Lower lobe of right lung (tissue), 2 donors: ENCODE data around the gene OR10H1. TPM values are rescaled to one million over a fixed set of nuclear protein-coding genes. Genes with fewer than 3 reads are reported as not detected.
"Not testable (repeated sequence)": the region's sequence is repeated elsewhere in the genome, so short reads cannot be mapped to it uniquely, and the experiment has no call there.

Source experiments
- ATAC-seq, 2 donors: fragments of 200-7000 bp; cut with Tn5 transposase; one replicate each; pipeline ENCODE4 v1.9.1; 2020 to 2022; ENCODE audit warnings: mild to moderate bottlenecking in 2 of 2, moderate library complexity in 2 of 2
- DNase-seq: peaks from one replicate; pipeline ENCODE4 v3.0.0-alpha.2; 2020
- H3K27ac ChIP-seq: fragments of 200-600 bp; one replicate; pipeline ENCODE4 v1.8.0; 2022
- H3K27me3 ChIP-seq: fragments of 200-600 bp; one replicate; pipeline ENCODE4 v1.8.0; 2022; ENCODE audit warnings: low read depth
- H3K36me3 ChIP-seq: fragments of 200-600 bp; one replicate; pipeline ENCODE4 v1.8.0; 2022; ENCODE audit warnings: mild to moderate bottlenecking
- H3K4me1 ChIP-seq: fragments of 200-600 bp; one replicate; pipeline ENCODE4 v1.8.0; 2022
- H3K4me3 ChIP-seq: fragments of 200-600 bp; one replicate; pipeline ENCODE4 v1.8.0; 2022; ENCODE audit warnings: mild to moderate bottlenecking
- H3K9me3 ChIP-seq: fragments of 200-600 bp; one replicate; pipeline ENCODE4 v1.8.0; 2022
- intact Hi-C: fragments of 100-400 bp; cut with DNase I; formaldehyde crosslinking; loops from one replicate; pipeline ENCODE4 v1.11.0; 2022
- total RNA-seq: library from RNA; stranded (reverse); fragmentation: NEBNext Ultra II Directional; extraction: Animal tissue kit (Norgen Biotek cat#: 25700); gene quantifications from one replicate; pipeline ENCODE4 v1.2.1, GENCODE V29; 2021
- TF ChIP-seq, protein P1 (sequence below): fragments of 200-600 bp; IDR thresholded peaks from one replicate; pipeline ENCODE4 v1.8.0; 2022; ENCODE audit warnings: antibody characterized with exemption, mild to moderate bottlenecking
- donor health status: DM: no; HTN: yes; CAD: no; lungs with severe emphysema.

The OR10H1 gene
- total RNA-seq, 1 donor from 2014 or later = not detected

DNA sequence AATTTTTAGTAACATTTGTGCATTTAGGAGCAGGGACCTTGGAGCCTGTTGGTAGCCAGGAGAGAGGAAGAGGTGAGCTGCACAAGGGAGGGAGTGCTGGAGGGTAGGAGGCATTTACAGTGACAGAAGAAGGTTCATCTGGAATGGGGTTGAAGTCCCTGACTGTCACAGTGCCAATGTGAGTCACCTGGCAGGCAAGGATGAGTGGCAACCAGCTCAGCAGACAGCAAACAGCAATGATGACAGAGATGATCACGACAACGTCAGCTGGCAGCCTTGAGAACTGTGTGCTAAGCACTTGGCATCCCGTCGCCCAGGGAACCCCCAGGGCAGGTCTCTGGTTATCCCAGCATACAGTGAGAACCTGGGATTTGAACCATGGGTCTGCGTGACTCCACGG, 25.4 kb downstream of the OR10H1 start:
- TF ChIP-seq, protein P1, sequence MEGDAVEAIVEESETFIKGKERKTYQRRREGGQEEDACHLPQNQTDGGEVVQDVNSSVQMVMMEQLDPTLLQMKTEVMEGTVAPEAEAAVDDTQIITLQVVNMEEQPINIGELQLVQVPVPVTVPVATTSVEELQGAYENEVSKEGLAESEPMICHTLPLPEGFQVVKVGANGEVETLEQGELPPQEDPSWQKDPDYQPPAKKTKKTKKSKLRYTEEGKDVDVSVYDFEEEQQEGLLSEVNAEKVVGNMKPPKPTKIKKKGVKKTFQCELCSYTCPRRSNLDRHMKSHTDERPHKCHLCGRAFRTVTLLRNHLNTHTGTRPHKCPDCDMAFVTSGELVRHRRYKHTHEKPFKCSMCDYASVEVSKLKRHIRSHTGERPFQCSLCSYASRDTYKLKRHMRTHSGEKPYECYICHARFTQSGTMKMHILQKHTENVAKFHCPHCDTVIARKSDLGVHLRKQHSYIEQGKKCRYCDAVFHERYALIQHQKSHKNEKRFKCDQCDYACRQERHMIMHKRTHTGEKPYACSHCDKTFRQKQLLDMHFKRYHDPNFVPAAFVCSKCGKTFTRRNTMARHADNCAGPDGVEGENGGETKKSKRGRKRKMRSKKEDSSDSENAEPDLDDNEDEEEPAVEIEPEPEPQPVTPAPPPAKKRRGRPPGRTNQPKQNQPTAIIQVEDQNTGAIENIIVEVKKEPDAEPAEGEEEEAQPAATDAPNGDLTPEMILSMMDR = no peak
- H3K4me3 ChIP-seq = no peak overlapping the region
- no peaks in the 10 kb centered on the region for H3K9me3 ChIP-seq
- DNase-seq (no peak), ATAC-seq (no peak)
- intact Hi-C loops = no loop called here
- H3K27me3 ChIP-seq = no peaks in the 10 kb centered on the region
- H3K36me3 ChIP-seq = no peaks in the 10 kb centered on the region
- H3K4me1 ChIP-seq = no peaks in the 10 kb centered on the region
- H3K27ac ChIP-seq = no peak overlapping the region

DNA sequence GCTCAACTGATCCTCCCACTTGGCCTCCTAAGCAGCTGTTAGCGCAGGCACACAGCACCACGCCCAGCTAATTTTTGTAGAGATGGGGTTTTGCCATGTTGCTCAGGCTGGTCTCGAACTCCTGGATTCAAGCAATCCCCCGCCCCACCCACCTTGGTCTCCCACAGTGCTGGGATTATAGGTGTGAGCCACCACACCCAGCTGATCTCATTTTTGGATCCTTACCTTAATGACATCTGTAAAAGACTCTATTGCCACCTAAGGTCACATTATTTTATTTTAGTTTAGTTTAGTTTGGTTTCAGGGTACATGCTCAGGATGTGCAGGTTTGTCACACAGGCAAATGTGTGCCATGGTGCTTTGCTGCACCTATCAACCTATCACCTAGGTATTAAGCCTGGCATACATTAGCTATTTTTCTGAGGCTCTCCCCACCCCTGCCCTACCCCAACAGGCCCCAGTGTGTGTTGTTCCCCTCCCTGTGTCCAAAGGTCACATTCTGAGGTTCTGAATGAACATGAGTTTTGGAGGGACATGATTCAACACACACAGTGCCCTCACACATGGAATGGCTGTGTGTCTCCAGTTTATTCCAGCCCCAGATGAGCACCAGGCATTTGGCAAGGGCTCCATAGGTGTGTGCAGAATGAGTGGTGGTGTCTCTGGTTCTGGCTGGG, 26.7 kb downstream of the OR10H1 start:
- no peak for DNase-seq
- H3K4me3 ChIP-seq = no peak overlapping the region
- H3K36me3 ChIP-seq = no peaks in the 10 kb centered on the region
- H3K9me3 ChIP-seq = no peaks in the 10 kb centered on the region
- intact Hi-C loops = no loop called here
- TF ChIP-seq, protein P1 = no peak
- no peaks in the 10 kb centered on the region for H3K4me1 ChIP-seq
- no peaks in the 10 kb centered on the region for H3K27me3 ChIP-seq
- no peak overlapping the region for H3K27ac ChIP-seq
- no peak for ATAC-seq

DNA sequence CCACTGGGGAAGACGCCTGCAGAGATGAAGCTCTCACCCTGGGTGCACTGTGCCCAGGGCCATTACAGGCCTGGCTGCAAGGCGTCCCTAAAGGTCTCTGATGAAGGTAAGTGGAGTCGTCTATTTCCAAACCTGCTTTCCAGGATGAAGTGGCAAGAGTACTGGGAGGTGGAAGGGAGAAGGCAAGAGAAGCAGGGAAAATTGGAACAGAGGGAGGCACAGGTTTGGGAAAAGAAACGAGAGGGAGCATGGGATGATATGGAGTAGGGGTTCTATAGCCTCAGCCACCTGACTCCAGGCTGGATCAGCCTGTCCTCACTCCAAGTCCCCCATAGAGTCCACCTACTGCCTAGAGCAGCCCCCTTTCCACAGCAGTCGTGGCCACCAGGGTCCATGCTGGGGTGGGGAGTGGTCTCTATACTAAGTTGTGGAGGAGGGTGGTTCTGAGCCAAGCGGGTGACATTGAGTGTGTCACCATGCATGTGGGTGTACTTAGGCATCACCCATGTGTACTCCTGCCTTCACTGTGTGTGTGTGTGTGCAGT, 27.8 kb downstream of the OR10H1 start, which contains the start of gene OR10H5:
TSS of gene OR10H5 (plus strand) at position 51 of the 545 bp plus-strand sequence. CDS start 6,388 bp downstream, outside the sequence.
- Histone ChIP-seq H3K27ac (no peak within 1 kb of the TSS), H3K4me1 (no peaks in the 10 kb centered on the region), H3K4me3 (no peak within 1 kb of the TSS), H3K36me3 (no peaks in the 10 kb centered on the region), H3K27me3 (no peaks in the 10 kb centered on the region), H3K9me3 (no peaks in the 10 kb centered on the region)
- TF ChIP-seq, protein P1 = no peak
- ATAC-seq = no peak
- DNase-seq = no peak
- intact Hi-C loops = no loop called here

DNA sequence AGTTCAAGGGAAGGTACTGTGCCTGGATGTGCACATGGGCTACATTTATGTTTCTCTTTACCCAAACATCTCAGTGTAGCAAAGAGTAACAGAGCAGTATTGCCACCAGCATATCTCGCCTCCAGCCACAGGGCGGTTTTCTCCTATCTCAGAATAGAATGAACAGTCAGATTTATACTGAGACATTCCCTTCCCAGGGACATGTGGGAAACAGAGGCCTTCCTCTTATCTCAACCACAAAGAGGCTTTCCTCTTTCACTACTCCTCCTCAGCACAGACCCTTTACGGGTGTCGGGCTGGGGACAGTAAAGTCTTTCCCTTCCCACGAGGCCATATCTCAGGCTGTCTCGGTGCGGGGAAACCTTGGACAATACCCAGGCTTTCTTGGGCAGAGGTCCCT, 32.6 kb downstream of the OR10H1 start:
- H3K4me3 ChIP-seq, intact Hi-C loops, H3K27me3 ChIP-seq, ATAC-seq, H3K9me3 ChIP-seq, H3K4me1 ChIP-seq, DNase-seq, H3K36me3 ChIP-seq, H3K27ac ChIP-seq: not testable (repeated sequence)

DNA sequence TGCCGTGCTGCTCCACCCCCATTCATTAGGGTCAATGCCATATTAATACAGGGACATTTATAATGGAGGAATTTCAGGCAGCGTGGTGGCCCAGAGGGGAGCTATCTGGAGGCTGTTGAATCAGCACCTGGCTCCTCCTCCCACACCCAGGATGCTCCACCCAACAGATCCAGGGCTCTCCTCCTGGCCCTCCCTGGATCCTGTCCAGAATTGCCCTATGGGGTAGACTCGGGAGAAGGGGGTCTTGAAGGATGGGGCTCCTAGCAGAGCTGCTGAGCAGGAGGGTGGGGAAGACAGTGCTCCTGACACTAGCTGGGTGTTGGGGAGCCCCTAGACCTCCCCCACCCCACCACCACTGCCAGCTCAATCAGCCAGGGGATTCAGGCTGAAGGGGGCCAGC, 33.3 kb downstream of the OR10H1 start:
- ATAC-seq = no peak

DNA sequence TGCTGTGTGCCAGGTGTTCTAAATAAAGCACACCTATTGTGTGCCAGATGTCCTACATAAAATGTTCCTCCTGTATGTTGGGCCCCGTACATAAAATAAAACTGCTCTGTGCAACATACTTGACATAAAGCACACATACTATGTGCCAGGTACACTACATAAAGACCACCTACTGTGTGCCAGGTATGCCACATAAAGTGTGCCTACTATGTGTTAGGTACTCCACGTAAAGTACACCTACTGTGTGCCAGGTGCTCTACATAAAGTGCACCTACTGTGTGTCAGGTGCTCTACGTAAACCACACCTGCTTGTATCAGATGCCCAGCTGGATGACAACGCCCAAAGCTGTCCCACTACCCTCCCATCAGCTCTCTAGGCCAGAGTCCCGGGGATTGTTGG, 33.8 kb downstream of the OR10H1 start:
- Histone ChIP-seq H3K9me3 (no peaks in the 10 kb centered on the region), H3K27me3 (no peaks in the 10 kb centered on the region), H3K4me3 (no peak overlapping the region), H3K36me3 (no peaks in the 10 kb centered on the region), H3K27ac (no peak overlapping the region), H3K4me1 (peaks cover 8% of the 10 kb centered on the region)
- DNase-seq = no peak
- TF ChIP-seq, protein P1 = no peak
- ATAC-seq = no peak
- intact Hi-C loops = no loop called here

More for the DNA sequence above, 33.3 kb downstream of the OR10H1 start:
- H3K27ac ChIP-seq = no peak overlapping the region
- intact Hi-C loops = no loop called here
- H3K9me3 ChIP-seq = no peaks in the 10 kb centered on the region
- TF ChIP-seq, protein P1 = no peak
- H3K36me3 ChIP-seq = no peaks in the 10 kb centered on the region
- DNase-seq = no peak
- no peak overlapping the region for H3K4me3 ChIP-seq
- peaks cover 8% of the 10 kb centered on the region for H3K4me1 ChIP-seq
- no peaks in the 10 kb centered on the region for H3K27me3 ChIP-seq
